Measurements from ENCODE around the gene GALNT18.

Gene GALNT18

DNA sequence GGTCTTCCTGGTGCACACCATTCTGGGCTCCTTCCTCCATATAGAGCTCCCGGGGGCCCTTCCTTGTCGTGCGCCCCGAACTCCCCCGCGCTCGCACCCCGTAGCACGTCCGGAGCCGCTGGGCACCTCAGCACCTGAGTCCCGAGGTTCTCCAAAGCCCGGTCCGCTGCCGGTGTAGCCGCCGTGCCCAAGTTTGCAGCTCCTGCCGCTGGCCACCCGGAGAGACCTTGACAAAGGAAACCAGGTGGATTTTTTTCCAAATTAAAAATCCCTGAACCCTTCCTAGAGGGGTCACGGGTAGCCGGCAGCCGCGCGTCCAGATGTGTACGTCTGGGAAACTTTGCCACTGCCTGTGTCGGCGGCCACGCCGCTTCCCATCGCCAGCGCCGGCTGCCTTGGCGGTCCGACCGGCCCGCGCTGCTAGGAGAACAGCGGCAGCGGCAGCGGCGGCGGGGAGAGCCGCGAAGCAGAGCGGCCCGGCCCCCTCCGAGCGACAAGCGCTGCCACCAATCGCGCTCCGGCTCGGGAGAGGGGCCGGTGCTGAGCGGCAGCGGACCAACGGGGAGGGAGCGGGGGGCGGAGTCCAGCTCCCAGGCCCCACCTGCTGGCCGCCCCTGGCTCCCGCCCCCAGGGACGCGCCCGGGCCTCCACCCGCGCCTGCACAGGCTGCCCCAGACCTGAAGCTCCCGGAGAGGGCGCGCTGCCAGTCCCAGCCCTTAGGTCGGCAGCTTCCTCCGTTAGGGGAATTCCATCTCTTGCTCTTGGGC lies at the start of gene GALNT18:
Gene GALNT18 (minus strand): TSS at position 433 of the 767 bp plus-strand sequence.
- FAIRE-seq = no peak

- no peak for FAIRE-seq
Observed at GRCh38 chr11:11670574-11670973, 48.8 kb upstream of the GALNT18 start.

DNA sequence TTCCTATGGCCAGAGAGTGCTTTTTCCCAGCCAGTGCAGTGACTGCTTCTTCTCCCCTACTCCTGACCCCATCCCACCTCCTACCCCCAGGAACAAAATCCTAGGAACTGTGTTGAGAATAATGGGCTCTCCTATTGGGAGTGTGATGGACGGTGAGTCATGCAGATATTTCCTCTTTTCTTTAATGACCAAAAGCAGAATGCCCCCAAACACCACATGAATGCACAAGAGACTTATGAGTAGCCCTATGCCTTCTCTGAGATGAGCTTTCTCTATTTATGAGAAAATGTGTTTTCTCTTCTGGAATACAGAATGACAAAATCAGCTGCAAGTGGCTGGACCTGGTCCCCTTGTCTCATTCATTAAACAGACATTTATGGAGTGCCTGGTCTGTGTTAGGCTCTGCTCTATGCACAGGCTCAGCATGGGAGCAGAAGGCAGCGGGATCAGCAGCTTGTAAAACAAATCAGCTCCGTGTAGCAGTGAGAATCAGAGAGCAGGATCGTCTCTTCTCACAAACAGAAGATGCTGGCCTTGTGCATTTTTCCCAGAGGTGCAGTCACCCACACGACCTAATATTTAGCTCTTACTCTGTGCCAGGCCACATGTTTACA lies 47.5 kb upstream of the GALNT18 start:
- no peak for FAIRE-seq

GRCh38 chr11:11668781-11669180 lies 47.0 kb upstream of the GALNT18 start:
- FAIRE-seq = no peak

DNA sequence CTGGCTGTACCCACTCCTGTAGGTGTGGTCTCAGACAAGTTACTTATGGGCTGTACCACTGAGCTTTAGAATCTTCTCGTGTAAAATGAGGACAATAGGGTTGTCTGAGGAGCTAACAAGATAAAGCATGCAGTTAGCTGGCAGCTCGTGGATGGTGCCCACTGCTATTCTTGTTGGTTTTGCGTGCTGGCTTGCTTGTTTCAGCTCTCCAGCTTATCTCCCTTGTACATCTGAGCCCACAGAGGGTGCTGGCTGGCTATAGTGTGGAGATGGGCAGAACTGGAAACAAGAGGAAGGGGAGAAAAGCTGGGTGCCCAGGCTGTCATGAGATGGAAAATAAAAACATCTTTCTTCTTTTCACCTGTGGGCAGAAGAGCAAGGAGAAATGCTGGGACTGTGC lies 46.5 kb upstream of the GALNT18 start:
- no peak for FAIRE-seq

DNA sequence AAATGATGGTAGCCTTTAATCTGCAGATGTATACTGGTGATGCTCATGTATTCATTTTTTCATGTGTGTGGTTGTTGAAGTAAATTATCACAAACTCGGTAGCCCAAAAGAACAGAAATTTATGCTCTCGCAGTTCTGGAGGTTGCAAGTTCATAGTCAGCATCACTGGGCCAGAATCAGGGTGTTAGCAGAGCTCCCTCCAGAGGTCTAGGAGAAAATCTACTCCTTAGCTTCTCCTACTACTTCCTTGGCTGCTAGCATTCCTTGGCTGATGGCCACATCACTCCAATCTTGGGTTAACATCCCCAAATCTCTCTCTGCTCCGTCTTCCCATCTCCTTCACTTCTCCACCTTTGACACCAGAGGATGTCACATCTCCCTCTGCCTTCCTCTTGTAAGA lies 45.3 kb upstream of the GALNT18 start:
- no peak for FAIRE-seq

GRCh38 chr11:11665407-11665806 lies 43.6 kb upstream of the GALNT18 start:
- FAIRE-seq = no peak

DNA sequence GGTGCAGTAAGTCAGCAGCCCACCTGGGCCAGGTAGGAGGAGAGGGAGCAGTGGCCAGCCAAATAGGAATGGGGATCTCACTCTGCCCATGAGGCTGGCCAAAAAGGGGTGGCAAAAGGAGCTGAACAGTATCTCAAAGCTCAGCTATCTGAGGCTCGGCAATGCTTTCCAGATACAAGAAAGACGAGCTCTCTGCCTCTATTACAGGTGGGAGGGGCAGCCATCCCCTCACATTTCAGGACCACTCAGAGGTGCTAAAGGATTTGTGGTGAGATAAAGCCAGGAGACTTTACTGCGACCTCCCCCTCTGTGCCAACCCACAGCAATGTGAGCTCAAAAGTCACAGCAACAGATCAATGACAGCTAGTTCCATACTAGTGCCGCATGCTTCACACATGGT lies 42.1 kb upstream of the GALNT18 start:
- FAIRE-seq = no peak

DNA sequence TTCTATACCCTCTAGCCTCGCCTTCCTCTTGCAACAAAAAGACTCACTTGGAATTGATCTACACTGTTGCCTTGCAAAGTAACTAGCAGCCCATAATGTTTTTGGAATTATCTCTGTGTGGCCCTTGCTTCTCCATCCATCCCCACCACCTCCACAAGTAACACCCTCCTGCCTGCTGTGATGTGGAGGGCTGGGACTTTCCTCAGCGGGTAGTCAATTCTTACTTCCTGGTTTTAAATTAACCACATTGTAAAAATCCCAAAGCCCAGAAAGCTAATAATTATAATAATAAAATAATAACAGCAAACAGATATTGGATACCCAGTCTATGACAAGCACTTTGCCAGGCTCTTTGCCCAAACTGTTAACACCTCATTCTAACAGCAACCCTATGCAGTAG lies 40.8 kb upstream of the GALNT18 start:
- FAIRE-seq = no peak

DNA sequence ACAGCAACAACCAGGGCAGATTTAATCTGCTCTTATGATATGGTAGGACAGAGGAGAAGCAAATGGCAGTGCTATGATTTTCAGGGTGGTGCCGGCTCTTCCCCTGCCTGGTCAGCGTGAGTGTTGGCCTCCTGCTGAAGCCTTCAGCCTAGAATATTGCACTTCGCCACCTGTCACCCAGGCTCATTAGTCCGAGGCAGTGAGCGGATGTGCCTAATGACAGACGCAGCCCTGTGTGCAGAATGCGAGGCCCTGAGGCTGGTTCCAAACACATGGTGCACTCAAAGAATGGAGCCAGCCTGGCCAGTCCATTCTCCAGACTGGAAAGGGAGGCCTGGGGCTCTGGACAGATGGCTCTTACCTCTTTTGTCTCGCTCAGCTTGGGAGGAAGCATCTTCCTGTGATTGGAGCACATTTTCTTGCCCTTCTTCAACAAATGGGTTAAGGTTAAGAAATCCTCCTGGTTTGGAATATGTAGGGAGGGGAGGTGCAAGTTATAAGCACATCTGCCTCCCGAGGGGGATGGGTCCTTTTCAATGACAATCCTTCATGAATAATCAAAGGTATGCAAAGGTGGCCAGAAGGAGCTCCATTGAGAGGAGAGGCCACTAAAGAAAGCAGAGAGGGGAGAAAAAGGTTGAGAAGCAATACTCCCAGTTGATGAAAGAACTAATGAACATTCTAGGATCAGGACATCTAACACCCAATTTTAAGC lies 39.7 kb upstream of the GALNT18 start:
- no peak for FAIRE-seq

DNA sequence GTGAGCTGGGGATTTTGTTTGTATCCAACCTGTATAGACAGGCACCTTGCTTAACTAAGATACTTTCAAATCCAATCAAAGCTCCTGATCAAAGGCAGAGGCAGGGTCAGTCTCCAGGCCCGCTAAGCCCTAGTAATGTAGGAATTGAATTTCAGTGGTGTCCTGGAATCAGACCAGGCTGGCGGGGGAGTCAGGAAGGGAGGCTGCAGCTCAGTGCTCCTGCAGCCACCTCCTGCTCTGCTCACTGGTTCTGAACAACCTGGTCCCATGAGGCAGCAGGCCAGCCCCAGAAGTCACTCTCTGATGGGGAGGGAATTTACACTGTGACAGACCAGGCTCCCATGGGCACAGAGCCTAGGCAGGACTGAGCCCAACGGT lies 38.5 kb upstream of the GALNT18 start:
- no peak for FAIRE-seq

- no peak for FAIRE-seq
Observed at GRCh38 chr11:11659567-11660362, 38.0 kb upstream of the GALNT18 start.

DNA sequence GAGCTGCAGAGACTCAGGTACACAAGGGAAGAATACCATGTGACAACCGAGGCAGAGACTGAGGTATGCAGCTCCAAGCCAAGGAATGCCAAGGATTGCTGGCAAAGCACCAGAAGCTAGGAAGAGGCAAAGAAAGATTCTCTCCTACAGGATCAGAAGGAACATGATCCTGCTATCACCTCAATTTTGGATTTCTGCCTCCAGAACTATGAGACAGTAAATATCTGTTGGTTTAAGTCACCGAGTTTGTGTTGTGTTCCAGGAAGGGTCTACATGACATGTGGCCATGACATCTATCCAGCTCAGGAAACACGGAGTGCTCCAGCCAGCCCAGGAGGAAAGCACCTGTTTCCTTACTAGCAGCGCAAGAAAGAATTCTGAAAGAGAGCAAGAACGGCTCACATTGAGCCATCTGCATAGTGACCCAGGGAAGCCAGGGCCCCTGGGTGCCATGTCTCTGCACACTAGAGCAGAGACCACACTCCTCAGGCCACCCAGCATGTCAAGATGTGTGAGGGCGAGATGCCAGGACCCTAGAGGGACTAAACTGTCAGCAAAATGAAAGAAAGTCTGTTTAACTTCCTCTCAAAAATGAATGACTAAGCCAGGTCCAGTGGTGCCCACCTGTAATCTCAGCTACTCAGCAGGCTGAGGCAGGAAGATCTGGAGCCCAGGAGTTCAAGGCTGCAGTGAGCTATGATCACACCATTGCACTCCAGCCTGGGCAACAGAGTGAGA lies 35.6 kb upstream of the GALNT18 start:
- FAIRE-seq = no peak

DNA sequence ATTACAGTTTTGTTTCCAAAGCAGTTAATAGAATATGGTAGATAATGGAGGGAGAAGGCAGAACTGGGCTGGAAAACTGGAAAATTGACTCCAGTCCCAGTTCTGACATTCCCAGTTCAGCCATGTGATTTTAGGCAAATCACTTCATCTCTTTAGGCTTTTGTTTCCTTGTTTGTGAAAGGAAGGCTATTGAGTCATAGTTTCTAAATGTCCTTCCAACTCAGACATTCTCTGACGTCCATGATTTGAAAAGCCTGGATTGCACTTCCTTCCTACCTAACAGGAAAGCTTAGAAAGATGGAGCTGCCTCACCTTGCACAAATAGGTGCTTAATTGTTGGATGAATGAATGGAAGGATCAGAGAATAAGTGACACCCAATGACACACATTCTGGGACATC lies 19.8 kb upstream of the GALNT18 start:
- no peak for FAIRE-seq

GRCh38 chr11:11640996-11641395 lies 19.2 kb upstream of the GALNT18 start:
- FAIRE-seq = no peak

GRCh38 chr11:11640152-11640551 lies 18.3 kb upstream of the GALNT18 start:
- no peak for FAIRE-seq

GRCh38 chr11:11636671-11637070 lies 14.9 kb upstream of the GALNT18 start:
- no peak for FAIRE-seq

DNA sequence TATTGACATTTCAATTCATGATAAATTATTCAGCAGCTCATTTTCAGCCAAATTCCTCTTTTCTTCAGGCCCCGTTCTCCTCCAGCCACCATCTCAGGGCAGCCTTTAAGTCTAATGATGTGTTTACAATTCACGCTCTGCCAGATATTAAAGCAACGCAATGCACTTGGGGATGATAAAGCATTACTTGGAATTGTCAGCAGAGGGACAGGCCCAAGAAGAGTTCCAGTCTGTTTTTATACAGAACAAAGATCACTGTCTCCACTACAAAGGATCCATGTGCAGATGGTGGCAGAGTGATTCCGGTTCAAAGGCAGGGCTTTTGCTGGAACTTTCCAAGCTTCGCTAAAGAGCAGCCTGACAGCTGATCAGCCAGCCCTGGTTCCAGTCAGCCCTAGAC lies 13.6 kb upstream of the GALNT18 start:
- FAIRE-seq = no peak

- no peak for FAIRE-seq
Observed at GRCh38 chr11:11629368-11629767, 7.6 kb upstream of the GALNT18 start.

GRCh38 chr11:11628651-11629050 lies 6.8 kb upstream of the GALNT18 start:
- FAIRE-seq = no peak

DNA sequence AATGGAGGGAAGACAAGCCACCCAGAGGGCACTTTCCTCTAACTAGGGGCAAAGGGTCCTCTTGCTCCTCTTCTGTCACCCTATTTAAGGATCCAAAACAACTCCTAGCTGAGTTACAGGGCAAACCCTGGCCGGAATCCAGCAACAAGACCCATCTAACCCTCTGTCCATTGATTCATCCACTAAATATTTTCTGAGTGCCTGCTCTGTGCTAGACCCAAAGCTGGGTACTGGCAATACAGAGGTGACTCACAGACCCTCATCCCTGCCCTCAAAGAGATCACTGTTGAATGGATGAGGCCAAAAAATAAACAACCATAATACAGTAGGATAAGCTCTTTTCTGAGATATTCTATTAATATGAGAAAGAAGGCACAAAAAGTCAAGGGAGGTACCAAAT lies 4.3 kb upstream of the GALNT18 start:
- FAIRE-seq = no peak

DNA sequence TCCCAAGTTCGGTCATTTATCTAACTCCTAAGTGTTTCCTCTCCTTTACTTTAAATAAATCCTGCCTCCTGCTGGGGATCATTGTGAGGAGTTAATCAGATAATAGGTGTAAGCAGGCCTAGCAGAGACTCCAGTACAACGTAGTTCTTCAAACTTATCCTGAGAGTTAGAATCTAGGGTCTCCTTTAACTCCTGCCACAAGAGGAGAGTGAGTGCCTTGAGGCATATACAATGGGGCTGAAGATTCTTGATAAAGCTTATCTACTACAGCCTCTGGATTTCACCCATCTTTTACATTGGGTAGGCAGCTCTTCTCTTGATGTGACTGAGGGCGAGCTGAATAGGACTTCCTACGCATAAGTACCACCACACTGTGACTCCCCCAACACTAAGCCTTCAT lies 3.1 kb upstream of the GALNT18 start:
- no peak for FAIRE-seq

DNA sequence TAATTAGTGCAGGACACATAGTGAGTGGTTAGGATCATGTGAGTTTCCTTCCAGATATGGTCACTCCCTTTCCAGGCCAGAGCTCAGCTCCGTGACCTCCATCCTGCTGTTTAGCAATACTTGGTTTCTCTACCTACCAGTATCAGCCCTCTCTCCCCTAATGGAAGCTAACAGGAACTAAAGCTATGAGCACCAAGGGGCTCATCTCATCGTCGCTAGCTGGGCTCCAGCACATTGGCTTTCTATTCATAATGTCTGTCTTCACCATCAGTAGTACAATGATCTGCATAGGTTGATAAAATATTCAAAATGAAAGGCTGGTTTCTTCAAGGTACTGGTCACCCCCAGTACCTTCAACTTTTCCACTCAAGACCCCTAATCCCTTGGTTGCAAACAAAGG lies 2.4 kb upstream of the GALNT18 start:
- FAIRE-seq = no peak
